Spleen (tissue), 7 donors: ENCODE data around the gene ZNF30.

Source experiments
- CTCF ChIP-seq, 11 experiments: fragments of 200-600 bp in 7 of 11; fragments of 450-650 bp in 4 of 11; sonication (generic) in 4 of 11; IDR thresholded peaks in 8 of 11; conservative IDR thresholded peaks in 3 of 11; 1 replicate in 7 of 11; 2 replicates in 4 of 11; pipeline versions ENCODE4 v1.4.0 to v1.8.0; 2016 to 2021; ENCODE audit warnings: antibody characterized with exemption in 11 of 11, inconsistent platforms in 4 of 11, mild to moderate bottlenecking in 1 of 11
- POLR2AphosphoS5 ChIP-seq, 3 donors: sonication (generic); formaldehyde crosslinking; IDR thresholded peaks; one replicate each; pipeline ENCODE4 v1.5.1; 2017; ENCODE audit warnings: antibody characterized with exemption in 3 of 3
- donor health status: DM: no; HTN: no; CAD: no; lungs with moderate emphysema.
- donor health status: DM: no; HTN: no; CAD: no.
- donor health status: DM: no; HTN: no; CAD: no.

GRCh38 chr19:34932494-34932893 is 5.8 kb downstream of the ZNF30 start:
- no peak for TF ChIP-seq CTCF (IDR thresholded peaks at IDR 0.05 in 8 of 11, conservative IDR thresholded peaks at IDR 0.05 in 3 of 11)
- no peak for TF ChIP-seq POLR2AphosphoS5 (IDR thresholded peaks at IDR 0.05)
